Mucosa of descending colon (tissue), 3 donors: ENCODE measurements around the gene SLAMF1. TPM values are rescaled to one million over a fixed set of nuclear protein-coding genes. Genes with fewer than 3 reads are reported as not detected.

Source experiments
- ATAC-seq: fragments of 200-7000 bp; cut with Tn5 transposase; one replicate; pipeline ENCODE4 v1.9.1; 2020; ENCODE audit warnings: mild to moderate bottlenecking, moderate library complexity
- DNase-seq, 3 donors: peaks; one replicate each; pipeline ENCODE4 v3.0.0-alpha.2; 2020
- H3K36me3 ChIP-seq: fragments of 200-600 bp; one replicate; pipeline ENCODE4 v1.8.0; 2021; ENCODE audit warnings: low read depth, mild to moderate bottlenecking
- H3K4me1 ChIP-seq: fragments of 200-600 bp; one replicate; pipeline ENCODE4 v1.8.0; 2021; ENCODE audit warnings: low read depth, mild to moderate bottlenecking
- H3K4me3 ChIP-seq: fragments of 200-600 bp; one replicate; pipeline ENCODE4 v1.8.0; 2021; ENCODE audit warnings: mild to moderate bottlenecking
- H3K9me3 ChIP-seq: fragments of 200-600 bp; one replicate; pipeline ENCODE4 v1.8.0; 2021; ENCODE audit warnings: mild to moderate bottlenecking
- CTCF ChIP-seq: fragments of 200-600 bp; IDR thresholded peaks from one replicate; pipeline ENCODE4 v1.8.0; 2022; ENCODE audit warnings: antibody characterized with exemption, mild to moderate bottlenecking
- intact Hi-C, 2 donors: fragments of 100-400 bp; cut with DNase I in 1 of 2; cut with micrococcal nuclease in 1 of 2; formaldehyde crosslinking; loops; one replicate each; pipeline versions ENCODE4 v1.11.0 to v1.11.1; 2022; cut with DNase I, micrococcal nuclease
- total RNA-seq, 3 donors: library from RNA; stranded (reverse); fragmentation: NEBNext Ultra II Directional in 2 of 3; extraction: Animal tissue kit (Norgen Biotek cat#: 25700) in 2 of 3; gene quantifications; one replicate each; pipeline versions ENCODE4 v1.2.1 to v1.2.4, GENCODE V29; 2021 to 2023
- donor health status: DM: no; HTN: no; CAD: no; lungs with moderate emphysema.
- donor health status: DM: no; HTN: no; CAD: no.
- donor health status: DM: no; HTN: yes; CAD: no.

The SLAMF1 gene
- total RNA-seq, 3 donors from 2014 or later = 1.1 to 2.2 (median 1.6) TPM

- intact Hi-C loops = no loop called here
- no peak for TF ChIP-seq CTCF
- H3K4me3 ChIP-seq = no peak overlapping the region
- H3K4me1 ChIP-seq = no peaks in the 10 kb centered on the region
- H3K9me3 ChIP-seq = no peaks in the 10 kb centered on the region
- no peaks in the 10 kb centered on the region for H3K36me3 ChIP-seq
- DNase-seq (peak in 1 of 3 donors; percentile 29), ATAC-seq (peak; percentile 55)
These were observed 27.6 kb upstream of the SLAMF1 start for GRCh38 chr1:160674415-160674814.

- Histone ChIP-seq H3K36me3 (no peaks in the 10 kb centered on the region), H3K4me1 (no peaks in the 10 kb centered on the region), H3K9me3 (no peaks in the 10 kb centered on the region), H3K4me3 (no peak overlapping the region)
- DNase-seq = no peak
- intact Hi-C loops = no loop called here
- ATAC-seq = peak; percentile 39
- no peak for TF ChIP-seq CTCF
These were observed 26.2 kb upstream of the SLAMF1 start for GRCh38 chr1:160672789-160673695.

GRCh38 chr1:160671603-160672517, 25.0 kb upstream of the SLAMF1 start:
- ATAC-seq = no peak
- intact Hi-C loops = no loop called here
- H3K4me3 ChIP-seq = no peak overlapping the region
- no peaks in the 10 kb centered on the region for H3K36me3 ChIP-seq
- DNase-seq = no peak
- H3K9me3 ChIP-seq = no peaks in the 10 kb centered on the region
- H3K4me1 ChIP-seq = no peaks in the 10 kb centered on the region
- no peak for TF ChIP-seq CTCF

GRCh38 chr1:160670701-160671100, 23.9 kb upstream of the SLAMF1 start:
- no peaks in the 10 kb centered on the region for H3K4me1 ChIP-seq
- no peak overlapping the region for H3K4me3 ChIP-seq
- H3K36me3 ChIP-seq = no peaks in the 10 kb centered on the region
- no peak for TF ChIP-seq CTCF
- intact Hi-C loops = no loop called here
- ATAC-seq (no peak), DNase-seq (no peak)
- H3K9me3 ChIP-seq = no peaks in the 10 kb centered on the region

- Histone ChIP-seq H3K36me3 (no peaks in the 10 kb centered on the region), H3K9me3 (no peaks in the 10 kb centered on the region), H3K4me1 (no peaks in the 10 kb centered on the region), H3K4me3 (no peak overlapping the region)
- no peak for TF ChIP-seq CTCF
- intact Hi-C loops = no loop called here
- DNase-seq (no peak), ATAC-seq (no peak)
These were observed 23.0 kb upstream of the SLAMF1 start for GRCh38 chr1:160669802-160670201.
